ENCODE measurements around the gene ZNRF4. TPM values are rescaled to one million over a fixed set of nuclear protein-coding genes. Genes with fewer than 3 reads are reported as not detected.
A peak's percentile ranks its signal among the peaks of the same experiment; 100 is the strongest.

ZNRF4 gene
- total and polyA plus RNA-seq, 9 of the 15 experiments (the other 6 are each of a cell fraction or from before 2014, with no cell fraction given), result not detected

- no peak for TF ChIP-seq MXD1 (CRISPR knock-in tag; IDR thresholded peaks at IDR 0.05; ENCODE audit: borderline replicate concordance, poor library complexity, severe bottlenecking)
- TF ChIP-seq ZZZ3 (IDR thresholded peaks at IDR 0.05), result no peak
- TF ChIP-seq CBX1 (IDR thresholded peaks at IDR 0.05; ENCODE audit: low read depth), result 0 out of 2 replicates have a peak, but pooled peaks have one; percentile 49
- TF ChIP-seq EP400 (IDR thresholded peaks at IDR 0.05), result no peak
- no peak for TF ChIP-seq ZBTB9 (CRISPR knock-in tag; IDR thresholded peaks at IDR 0.05)
- TF ChIP-seq, protein P1, sequence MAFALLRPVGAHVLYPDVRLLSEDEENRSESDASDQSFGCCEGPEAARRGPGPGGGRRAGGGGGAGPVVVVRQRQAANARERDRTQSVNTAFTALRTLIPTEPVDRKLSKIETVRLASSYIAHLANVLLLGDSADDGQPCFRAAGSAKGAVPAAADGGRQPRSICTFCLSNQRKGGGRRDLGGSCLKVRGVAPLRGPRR (CRISPR knock-in tag; IDR thresholded peaks at IDR 0.05), result no peak
- no peak for TF ChIP-seq ZBTB8A (IDR thresholded peaks at IDR 0.05; ENCODE audit: partially characterized antibody)
- TF ChIP-seq SAFB (IDR thresholded peaks at IDR 0.05; ENCODE audit: borderline replicate concordance, low read depth, low read length), result no peak
- TF ChIP-seq BACH1 (tag; IDR thresholded peaks at IDR 0.05), result no peak
- TF ChIP-seq NELFE (IDR thresholded peaks at IDR 0.05; ENCODE audit: insufficient read depth, insufficient read length), result no peak
- no peak for TF ChIP-seq ZNF707 (CRISPR knock-in tag; conservative IDR thresholded peaks at IDR 0.05)
- TF ChIP-seq CBX3 (IDR thresholded peaks at IDR 0.05; ENCODE audit: borderline replicate concordance in 1 of 2, low read length in 2 of 2), result peak in 1 of 2 experiments; percentile 93; a peak in 2 of 3 replicates
- peak; percentile 99 for TF ChIP-seq ZNF764 (CRISPR knock-in tag; IDR thresholded peaks at IDR 0.05; ENCODE audit: low read depth)
- TF ChIP-seq SMC3 (conservative IDR thresholded peaks at IDR 0.05; ENCODE audit: insufficient read depth, low read depth, low read length), result no peak
- peak; percentile 48 for TF ChIP-seq ZNF280A (IDR thresholded peaks at IDR 0.05; ENCODE audit: low read depth, partially characterized antibody)
- TF ChIP-seq, protein P2, sequence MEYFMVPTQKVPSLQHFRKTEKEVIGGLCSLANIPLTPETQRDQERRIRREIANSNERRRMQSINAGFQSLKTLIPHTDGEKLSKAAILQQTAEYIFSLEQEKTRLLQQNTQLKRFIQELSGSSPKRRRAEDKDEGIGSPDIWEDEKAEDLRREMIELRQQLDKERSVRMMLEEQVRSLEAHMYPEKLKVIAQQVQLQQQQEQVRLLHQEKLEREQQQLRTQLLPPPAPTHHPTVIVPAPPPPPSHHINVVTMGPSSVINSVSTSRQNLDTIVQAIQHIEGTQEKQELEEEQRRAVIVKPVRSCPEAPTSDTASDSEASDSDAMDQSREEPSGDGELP (CRISPR knock-in tag; IDR thresholded peaks at IDR 0.05; ENCODE audit: borderline replicate concordance), result no peak
- TF ChIP-seq CBX5 (IDR thresholded peaks at IDR 0.05; ENCODE audit: borderline replicate concordance, low read depth), result 0 out of 2 replicates have a peak, but pooled peaks have one; percentile 76
- no peak for TF ChIP-seq ZNF23 (CRISPR knock-in tag; IDR thresholded peaks at IDR 0.05)
- no peak for TF ChIP-seq HNRNPK (IDR thresholded peaks at IDR 0.05; ENCODE audit: low read depth, low read length, poor library complexity, severe bottlenecking)
- TF ChIP-seq SREBF1 (IDR thresholded peaks at IDR 0.05; ENCODE audit: borderline replicate concordance, low read depth, low read length), result no peak
- no peak for TF ChIP-seq ZC3H4 (CRISPR knock-in tag; IDR thresholded peaks at IDR 0.05; ENCODE audit: borderline replicate concordance)
- no peak for TF ChIP-seq BCOR (IDR thresholded peaks at IDR 0.05)
- peak; percentile 31 to 45 (median 42); a peak in 4 of 6 replicates for TF ChIP-seq CTCF (IDR thresholded peaks at IDR 0.05 in 2 of 3, conservative IDR thresholded peaks at IDR 0.05 in 1 of 3; ENCODE audit: insufficient read depth in 2 of 3, low read depth in 1 of 3, low read length in 3 of 3)
Measured at GRCh38 chr19:5503598-5503997, 48.4 kb downstream of the ZNRF4 start (continued).
